HG03045 (cell line): Measurements from ENCODE around the gene KARS1.
"Not testable (repeated sequence)": the region's sequence is repeated elsewhere in the genome, so short reads cannot be mapped to it uniquely, and the experiment has no call there.

Experiments
- ATAC-seq: cut with Tn5 transposase; IDR thresholded peaks from one replicate; pipeline ENCODE4 v1.9.1; 2021; ENCODE audit warnings: mild to moderate bottlenecking, moderate library complexity; ENCODE audit not compliant: unreplicated experiment

KARS1 gene

DNA sequence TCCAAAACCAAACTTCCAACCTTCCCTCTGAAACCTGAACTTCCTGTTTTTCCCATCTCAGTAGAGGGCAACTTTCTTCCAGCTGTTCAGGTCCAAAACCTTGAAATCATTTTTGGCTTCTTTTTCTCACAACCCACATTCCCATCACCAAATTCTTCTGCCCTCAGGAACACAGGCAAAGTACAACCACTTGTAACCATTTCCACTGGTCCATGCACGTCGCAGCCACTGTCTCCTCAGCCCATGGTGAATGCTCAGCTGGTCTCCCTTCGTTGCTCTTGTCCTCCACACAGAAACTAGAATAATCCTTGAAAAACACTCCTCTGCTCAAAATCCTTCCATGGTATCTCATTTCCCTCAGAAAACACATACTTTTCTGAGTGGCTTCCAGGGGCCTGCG is 20.7 kb downstream of the KARS1 start:
- no peak for ATAC-seq

DNA sequence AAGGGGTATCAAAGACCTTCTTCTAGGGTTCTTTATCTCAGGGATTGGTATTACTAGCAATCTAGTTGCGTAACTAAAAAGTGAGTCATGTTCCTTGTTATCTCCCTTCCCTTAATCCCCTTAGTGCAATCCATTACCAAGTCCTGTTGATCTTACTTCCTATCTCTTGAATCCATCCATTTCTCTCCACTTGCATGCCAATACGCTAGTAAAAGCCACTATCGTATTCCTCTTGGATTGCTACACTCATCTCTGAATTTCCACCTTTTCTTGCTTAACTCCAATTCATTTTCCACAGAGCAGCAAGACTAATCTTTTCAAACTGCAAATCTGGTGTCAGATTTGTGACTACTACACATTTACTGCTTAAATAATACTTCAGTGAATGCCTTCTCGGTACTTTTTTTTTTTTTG is 22.5 kb downstream of the KARS1 start:
- no peak for ATAC-seq

DNA sequence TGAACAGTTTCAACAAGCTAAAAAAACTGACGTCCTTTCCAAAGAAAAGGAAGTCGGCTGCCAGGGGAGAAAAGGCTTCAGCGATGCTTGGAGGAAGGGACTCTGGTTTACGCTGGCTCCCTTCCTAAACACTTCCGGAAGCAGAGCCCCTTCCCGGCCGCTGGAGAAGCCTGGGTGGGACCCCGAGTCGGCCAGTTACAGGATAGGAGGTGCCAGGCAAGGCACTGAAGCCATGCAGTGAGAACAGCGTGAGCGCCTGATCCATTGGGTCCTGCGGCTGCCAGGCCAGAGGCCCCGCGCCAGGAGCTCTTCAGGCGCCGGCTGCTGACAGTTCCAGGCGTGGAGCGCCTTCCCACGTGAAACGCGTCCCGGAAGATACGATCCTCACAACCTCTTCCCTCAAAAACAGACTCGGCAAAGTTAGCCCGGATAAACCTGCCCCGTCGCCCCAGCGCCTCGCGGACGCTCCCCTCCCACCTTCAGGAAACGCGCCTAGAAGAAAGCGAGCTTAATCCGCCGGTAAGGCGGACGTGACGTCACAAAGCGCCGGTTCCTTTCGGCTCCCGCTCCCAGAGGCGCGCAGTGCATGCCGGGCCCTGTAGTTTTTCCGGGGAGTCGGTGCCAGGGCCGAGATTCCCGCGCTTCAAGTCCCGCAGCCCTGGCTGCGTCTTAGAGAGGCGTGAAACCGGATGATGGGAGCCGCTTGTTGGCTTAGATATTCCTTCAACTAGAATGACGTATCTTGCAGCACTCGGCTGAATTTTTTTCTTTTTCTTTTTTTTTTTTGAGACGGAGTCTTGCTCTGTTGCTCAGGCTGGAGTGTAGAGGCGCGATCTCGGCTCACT is 24.5 kb downstream of the KARS1 start, which contains the start of gene ADAT1:
Gene ADAT1, minus strand, starts transcription at position 521 of the 845 bp plus-strand sequence. CDS start 2,482 bp downstream, outside the sequence.
- ATAC-seq = peak; percentile 92

DNA sequence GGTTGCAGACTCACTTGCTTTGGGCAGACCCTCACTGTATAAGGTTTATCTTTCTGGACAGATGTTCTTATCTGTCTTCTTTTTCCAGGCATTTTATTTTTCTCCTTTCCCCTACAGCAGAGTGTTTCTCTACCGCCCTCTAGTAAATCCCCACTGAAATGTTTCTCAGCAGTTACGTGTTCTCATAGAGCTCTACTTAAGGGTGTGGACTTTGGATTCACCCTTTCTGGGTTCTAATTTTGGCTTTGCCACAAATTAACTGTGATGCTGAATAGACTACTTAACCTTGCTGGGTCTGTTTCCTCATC is 26.3 kb downstream of the KARS1 start:
- no peak for ATAC-seq

DNA sequence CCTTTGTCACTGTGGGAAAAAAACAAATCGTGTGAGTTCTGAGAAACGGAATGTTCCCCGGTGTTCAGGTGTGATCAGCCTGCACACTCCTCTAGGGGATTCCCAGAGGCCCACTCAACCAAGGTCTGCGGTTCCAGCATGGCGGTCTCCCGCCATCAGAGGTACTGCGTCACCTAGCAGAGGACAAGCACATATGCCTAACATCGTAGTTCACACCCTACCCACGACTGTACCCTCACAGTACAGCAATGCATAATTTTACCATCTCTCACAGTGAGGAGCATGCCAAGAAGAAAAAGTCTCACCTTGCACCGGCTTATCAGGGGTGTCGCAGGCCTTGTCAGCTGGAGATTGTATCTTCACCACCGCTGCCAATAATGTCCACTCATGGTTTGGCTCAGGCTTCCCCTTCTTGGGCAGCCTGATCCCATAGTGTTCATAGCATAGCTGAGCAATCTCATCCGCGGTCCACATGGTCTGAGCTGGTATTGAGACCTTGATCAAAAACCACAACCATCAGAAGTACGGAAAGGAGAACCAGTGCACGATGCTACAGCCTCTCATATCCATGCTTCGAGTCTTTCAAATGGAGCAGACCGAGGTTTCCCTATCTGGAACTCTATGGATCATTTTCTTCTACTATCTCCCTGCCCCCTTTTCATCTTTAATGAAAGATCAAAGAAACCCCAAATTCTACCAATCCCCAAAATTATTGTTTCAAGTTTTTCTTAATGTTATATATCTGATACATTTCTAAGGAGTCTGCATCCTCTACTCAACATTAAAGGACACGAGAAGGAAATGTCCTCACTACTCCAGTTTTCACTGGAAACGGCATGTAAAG is 26.9 kb downstream of the KARS1 start:
- ATAC-seq = no peak

DNA sequence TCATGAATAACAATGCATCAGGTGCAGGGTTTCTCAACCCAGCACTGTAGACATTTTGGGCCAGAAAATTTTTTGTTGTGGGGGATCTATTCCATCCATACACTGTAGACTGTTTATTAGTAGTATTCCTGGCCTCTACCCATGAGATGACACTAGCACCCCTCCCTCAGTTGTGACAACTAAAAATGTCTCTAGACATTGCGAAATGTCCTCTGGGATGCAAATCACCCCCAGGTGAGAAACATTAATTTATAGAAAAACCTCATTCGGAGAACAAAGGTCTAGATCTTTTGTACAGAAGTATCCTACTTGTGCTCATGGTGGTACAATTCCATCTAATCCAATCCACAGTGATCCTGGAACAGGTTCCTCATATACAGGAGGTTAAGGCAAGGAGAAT is 28.7 kb downstream of the KARS1 start:
- ATAC-seq = no peak

DNA sequence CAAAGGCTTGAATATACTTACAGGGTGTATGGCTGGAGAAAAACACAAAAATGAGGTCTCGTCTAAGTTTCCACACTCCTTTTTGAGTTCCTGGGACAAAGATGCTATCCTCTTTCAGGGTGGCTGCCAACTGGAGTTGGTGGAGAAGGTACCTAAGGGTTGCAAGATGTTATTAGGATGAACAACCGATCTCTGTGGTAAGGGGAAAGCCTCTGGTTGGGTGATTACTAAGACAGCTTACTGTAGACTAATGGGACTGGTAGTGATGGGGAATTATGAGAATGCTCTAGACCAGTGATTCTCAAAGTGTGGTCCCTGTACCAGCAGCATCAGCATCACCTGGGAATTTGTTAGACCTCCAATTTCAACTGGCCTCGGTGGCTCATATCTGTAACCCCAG is 30.3 kb downstream of the KARS1 start:
- no peak for ATAC-seq

DNA sequence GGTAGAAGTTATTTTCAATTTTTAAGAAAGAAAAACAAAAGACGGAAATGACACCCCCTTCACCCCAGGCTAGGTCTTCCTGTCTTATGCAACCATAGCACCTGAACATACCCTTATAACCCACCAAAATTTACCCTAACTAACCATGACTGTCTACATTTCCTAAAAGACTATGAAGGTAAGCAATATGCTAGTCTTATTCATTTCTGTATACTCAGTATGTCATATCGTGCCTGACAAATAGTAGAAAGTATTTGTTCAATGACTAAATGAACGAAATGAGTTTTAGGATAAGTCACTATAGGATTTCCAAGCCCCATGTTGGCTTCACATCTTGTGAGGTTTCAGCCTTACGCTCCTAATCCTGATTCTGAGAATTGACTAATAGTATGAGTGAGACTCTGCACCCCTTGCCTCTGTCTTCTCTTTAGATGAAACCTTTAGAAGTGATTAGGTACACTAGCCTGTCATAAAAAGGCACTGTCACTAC is 30.9 kb downstream of the KARS1 start:
- peak; percentile 54 for ATAC-seq

DNA sequence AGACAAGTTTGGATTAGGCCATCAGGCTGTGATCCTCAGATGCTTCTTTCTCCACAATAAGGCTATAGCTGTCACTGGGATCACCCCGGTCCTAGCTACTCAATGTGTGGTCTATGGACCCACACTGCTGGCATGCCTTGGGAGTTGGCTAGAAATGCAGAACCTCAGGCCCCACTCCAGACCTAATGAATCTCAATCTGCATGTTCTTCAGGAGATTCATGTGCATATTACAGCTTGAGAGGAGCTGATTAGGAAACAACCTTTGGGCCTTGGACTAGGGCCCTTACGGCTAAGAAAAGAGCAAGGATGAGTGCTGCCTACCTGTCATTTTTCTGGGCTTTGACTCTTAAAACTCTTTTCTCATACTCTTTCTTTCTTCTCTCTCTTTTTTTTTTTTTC is 31.8 kb downstream of the KARS1 start:
- no peak for ATAC-seq

DNA sequence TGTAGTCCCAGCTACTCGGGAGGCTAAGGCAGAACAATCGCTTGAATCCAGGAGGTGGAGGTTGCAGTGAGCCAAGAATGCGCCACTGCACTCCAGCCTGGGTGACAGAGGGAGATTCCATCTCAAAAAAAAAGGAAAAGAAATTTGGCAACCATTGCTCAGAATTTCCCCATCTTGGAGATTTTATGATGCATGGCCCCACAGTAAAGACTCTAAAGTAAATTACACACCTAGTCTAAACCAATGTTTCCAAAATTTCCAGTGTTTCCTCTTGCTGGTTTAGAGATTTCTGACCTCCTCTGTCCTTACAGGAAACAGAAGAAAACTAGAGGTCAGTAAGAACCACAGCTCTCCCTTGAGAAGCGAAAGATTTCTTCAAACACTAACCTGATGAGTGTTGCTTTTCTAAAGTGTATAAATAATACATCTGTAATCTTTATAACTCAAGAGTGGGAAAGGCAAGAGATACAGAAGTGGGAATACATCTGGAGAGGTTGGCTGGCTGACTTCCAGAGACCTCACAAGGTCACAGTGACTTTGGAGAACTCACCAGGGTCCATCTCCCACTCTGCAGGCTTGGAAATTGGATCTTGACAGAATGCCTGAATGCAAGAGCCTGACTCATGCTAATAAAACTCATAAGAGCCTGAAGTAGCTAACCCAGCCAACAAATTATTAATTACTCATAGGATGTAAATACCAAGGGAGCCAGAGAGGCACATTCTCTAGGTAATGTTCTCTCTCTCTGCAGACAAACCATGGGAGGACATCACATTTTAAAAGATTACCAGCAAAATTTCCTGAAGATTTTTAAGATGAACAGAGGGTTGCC is 33.2 kb downstream of the KARS1 start:
- ATAC-seq = no peak

DNA sequence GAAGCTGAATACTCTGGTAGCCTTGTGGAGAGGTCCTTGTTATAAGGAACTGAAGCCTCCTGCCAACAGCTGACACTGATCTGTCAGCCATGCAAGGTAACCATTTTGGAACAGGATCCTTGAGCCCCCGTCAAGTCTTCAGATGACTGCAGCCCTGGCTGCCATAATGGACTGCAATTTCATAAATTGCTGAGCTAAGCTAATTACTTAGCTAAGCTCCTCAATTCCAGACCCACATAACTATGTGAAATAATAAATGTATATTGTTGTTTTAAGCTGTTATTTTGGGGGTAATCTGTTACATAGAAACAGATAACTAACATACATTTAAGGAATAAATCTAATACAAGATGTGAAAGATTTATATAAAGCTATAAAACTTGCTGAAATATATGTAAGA is 41.0 kb downstream of the KARS1 start:
- no peak for ATAC-seq

DNA sequence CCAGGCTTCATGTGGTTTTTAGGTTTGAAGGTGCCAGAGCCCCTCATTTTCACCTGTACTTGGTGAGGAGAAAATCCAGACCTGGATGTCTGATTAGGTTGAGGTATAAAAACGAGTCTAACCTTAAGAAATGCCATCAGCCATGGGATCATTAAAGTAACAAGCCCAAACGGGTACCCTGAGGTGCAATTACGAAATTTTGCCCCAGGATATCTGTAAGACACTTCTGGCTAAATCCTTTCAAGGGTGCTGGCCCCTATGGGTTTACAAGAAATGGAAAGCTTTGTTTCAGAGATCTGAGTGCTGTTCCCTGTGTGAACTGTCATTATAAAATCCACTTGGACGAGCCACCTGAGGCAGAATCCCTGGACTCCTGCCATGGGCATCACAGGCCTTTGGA is 44.2 kb downstream of the KARS1 start:
- ATAC-seq = no peak

DNA sequence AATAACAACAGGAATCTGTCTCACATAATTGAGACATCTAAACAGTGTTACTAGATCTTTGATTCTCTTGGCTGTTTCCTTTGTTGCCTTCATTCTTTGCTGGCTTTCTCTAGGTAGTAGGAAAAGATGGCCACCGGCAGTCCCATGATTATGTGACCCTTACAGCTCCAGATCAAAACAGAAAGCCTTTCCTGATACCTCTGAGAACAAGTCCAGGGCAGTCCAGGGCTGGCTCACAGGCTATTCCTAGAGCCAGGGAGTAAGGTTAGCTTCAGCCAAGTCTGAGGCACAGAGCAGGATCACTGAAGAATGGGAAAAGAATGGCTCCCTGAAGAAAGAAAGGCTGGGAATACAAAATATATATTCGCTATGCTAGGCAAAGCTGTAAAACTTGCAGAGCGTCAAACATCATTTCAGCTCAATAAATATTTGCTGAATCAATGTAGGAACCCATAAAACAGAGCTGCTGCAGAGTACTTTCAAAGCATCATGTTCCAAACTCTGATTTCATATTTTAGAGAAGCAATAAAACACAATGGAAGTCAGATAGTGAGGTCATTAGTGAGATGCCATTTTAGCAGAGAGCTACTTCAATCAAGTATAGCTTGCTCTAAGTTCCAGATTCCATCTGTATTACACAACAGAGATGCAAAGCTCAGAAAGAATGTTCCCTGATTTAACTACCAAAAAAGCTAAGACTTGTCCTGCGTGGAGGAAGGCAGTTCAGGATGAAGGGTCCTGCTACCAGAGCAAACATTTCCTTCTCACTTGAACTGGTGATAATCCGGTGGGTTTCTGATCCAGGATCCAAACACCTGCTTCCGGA is 47.8 kb downstream of the KARS1 start:
- no peak for ATAC-seq

DNA sequence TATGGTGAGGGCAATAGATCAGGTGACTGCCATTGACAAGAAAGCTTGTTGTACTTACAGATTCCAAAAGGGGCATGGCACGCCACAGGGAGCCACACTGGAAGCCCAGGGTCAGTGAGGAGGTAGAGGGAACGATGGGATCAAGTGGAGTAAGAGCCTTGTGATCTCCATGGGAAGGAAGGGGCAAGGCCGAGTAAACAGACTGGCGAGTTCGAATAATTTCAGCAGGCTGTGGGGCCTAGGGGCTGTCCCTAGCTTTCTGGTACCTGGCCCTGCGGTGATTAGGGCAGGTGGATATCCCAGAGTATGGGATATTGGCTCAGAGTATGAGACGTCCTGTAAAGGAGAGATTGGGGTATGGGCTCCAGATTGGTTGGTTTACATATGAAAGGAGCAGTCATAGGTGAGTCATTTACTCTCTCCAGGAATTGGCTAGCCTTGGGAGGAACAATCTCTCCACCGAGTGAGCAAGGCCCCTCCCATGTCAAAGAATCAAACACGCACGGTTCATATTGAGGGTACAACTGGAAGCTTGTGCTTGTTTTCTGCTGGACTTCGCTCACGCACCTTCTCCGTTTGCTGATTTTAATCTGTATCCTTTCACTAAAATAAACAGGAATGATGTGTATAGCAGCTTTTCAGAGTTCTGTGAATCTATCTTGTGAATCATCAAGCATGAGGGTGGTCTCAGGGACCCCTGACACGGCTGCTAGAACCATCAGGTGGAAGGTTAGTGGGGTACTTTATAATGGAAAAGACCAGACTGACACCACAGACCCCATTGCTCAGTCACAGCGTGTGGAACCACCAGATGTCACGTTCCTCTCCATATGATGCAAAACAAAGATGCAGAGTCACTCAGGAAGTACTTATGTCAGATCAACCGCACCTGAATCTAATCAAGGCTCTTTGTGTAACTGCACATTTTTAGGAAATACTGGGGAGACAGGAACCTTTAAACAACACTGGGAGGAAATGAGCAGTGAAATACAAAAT is 53.3 kb downstream of the KARS1 start:
- ATAC-seq = no peak

DNA sequence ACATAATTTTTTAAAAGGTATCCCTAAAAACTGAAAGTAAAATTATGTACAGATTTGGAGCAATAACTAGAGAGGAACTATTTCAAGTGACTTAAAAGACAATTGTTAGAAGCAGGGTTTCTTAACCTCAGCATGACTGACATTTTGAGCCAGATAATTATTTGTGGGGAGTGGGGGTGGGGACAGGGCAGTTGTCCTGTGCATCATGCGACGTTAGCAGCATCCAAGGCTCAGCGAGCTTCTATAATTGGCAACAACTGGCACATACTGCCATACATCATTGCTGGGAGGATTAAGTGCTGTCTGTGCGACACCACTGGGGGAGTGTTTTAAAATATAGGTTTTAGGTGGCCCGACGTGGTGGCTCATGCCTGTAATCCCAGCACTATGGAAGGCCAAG is 54.2 kb downstream of the KARS1 start:
- no peak for ATAC-seq

DNA sequence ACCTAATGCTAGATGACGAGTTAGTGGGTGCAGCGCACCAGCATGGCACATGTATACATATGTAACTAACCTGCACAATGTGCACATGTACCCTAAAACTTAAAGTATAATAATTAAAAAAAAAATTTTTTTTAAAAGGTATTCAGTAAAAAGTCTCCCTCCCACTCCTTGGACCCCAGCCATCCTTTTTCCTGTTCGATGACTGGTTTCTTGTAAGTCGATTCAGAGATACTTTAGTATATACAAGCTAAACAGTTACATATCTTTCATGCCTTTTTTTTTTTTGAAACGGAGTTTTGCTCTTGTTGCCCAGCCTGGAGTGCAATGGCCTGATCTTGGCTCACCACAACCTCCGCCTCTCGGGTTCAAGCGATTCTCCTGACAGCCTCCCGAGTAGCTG is 55.5 kb downstream of the KARS1 start:
- ATAC-seq = not testable (repeated sequence)

DNA sequence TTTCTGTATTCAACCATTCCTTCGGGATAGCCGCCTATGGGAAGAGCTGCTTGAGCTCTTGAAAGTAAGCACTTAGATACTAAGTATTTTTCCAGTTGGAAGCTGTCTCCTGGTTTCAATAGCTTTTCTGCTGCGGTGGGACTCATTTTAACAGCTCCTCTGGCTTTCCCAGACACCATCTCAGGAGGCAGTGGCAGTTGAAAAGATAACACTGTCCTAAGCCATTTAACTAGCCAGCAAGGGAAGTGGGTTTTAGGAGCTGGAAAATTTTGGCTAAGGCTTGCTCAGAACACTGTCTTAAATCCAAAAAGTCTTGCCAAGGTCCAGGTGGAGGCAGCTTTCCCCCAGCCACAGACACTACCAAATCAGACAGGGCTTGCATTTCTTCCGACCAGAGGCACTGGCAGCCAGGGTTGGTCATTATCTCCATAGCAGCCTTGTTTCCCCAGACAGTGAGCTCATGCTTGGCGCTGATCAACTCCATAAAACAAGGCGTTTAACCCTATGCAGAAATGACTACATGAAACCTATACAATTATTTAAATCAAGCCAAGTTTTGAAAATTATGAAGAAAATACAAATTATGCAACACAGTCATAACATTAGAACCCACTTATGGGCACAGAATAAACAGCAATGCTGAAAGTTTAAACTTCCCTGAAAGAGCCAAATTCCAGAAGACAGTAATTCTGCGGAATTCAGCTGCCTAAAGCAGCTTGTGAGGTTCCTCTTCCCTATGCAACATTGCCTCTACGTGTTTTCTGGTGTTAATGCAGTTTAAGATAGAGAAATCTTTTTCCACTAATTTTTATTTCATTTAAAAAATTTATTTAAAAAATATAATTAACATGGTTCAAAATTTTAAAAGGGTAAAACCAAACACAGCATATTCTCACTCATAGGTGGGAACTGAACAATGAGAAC is 56.3 kb downstream of the KARS1 start:
- ATAC-seq = no peak

DNA sequence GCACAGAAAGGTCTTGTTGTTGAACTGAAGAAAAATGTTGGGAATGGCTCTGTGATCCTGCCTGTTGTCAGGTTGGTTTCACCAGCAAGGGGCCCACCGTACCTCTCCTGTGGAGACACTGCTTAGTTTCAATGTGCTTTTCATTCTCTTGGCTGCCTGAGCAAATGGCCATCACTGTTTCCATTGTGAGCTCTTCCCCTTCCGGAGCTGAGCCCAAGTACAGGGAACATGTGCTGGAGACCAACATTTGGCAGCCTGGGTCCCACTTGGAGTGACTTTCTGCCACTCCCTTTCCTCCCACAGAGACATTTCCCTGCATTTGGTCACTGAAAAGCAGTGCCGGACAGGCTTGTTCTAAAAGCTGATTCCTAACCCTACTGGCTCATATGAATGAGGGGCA is 58.2 kb downstream of the KARS1 start:
- ATAC-seq = no peak
